GM19468 (cell line): Measurements from ENCODE around the gene GBE1.

Source experiments
- ATAC-seq: cut with Tn5 transposase; IDR thresholded peaks from one replicate; pipeline ENCODE4 v1.9.1; 2021; ENCODE audit warnings: mild to moderate bottlenecking, moderate library complexity, moderate number of reproducible peaks; ENCODE audit not compliant: unreplicated experiment; ENCODE audit errors: extremely low read depth

GBE1 gene

GRCh38 chr3:81643721-81644120 is 117.7 kb downstream of the GBE1 start:
- no peak for ATAC-seq

- no peak for ATAC-seq
Measured at GRCh38 chr3:81638480-81638879, 123.0 kb downstream of the GBE1 start.

- no peak for ATAC-seq
Measured at GRCh38 chr3:81632659-81633058, 128.8 kb downstream of the GBE1 start.

GRCh38 chr3:81624756-81625155 is 136.7 kb downstream of the GBE1 start:
- ATAC-seq, result no peak

GRCh38 chr3:81622395-81622794 is 139.1 kb downstream of the GBE1 start:
- no peak for ATAC-seq

- ATAC-seq, result no peak
Measured at GRCh38 chr3:81621277-81621676, 140.2 kb downstream of the GBE1 start.

- ATAC-seq, result no peak
Measured at GRCh38 chr3:81620849-81621248, 140.6 kb downstream of the GBE1 start.

- no peak for ATAC-seq
Measured at GRCh38 chr3:81612768-81613167, 148.7 kb downstream of the GBE1 start.

GRCh38 chr3:81602781-81603180 is 158.7 kb downstream of the GBE1 start:
- no peak for ATAC-seq

- ATAC-seq, result no peak
Measured at GRCh38 chr3:81601707-81602305, 159.6 kb downstream of the GBE1 start.

- ATAC-seq, result no peak
Measured at GRCh38 chr3:81592101-81592500, 169.3 kb downstream of the GBE1 start.

GRCh38 chr3:81585937-81586336 is 175.5 kb downstream of the GBE1 start:
- ATAC-seq, result no peak

- no peak for ATAC-seq
Measured at GRCh38 chr3:81585056-81585455, 176.4 kb downstream of the GBE1 start.

- ATAC-seq, result peak; percentile 45
Measured at GRCh38 chr3:81581966-81582599, 179.4 kb downstream of the GBE1 start.

GRCh38 chr3:81580355-81580754 is 181.1 kb downstream of the GBE1 start:
- no peak for ATAC-seq

GRCh38 chr3:81579744-81580143 is 181.7 kb downstream of the GBE1 start:
- no peak for ATAC-seq

GRCh38 chr3:81572201-81572756 is 189.2 kb downstream of the GBE1 start:
- ATAC-seq, result no peak

- no peak for ATAC-seq
Measured at GRCh38 chr3:81568378-81568777, 193.1 kb downstream of the GBE1 start.

- no peak for ATAC-seq
Measured at GRCh38 chr3:81565041-81565440, 196.4 kb downstream of the GBE1 start.

- no peak for ATAC-seq
Measured at GRCh38 chr3:81558106-81558505, 203.3 kb downstream of the GBE1 start.

- no peak for ATAC-seq
Measured at GRCh38 chr3:81554801-81555200, 206.6 kb downstream of the GBE1 start.

GRCh38 chr3:81554388-81554787 is 207.1 kb downstream of the GBE1 start:
- ATAC-seq, result peak; percentile 35
